Activated CD8-positive, alpha-beta memory T cell treated with anti-CD3 and anti-CD28 coated beads, Interleukin-2, amount 10 ng/mL, durations not matched to agents 7 days and 5 days (primary cell): Measurements from ENCODE around the gene ESR2. TPM values are rescaled to one million over a fixed set of nuclear protein-coding genes. Genes with fewer than 3 reads are reported as not detected.

Source experiments
- ATAC-seq: fragments of 150-1000 bp; cut with Tn5 transposase; one replicate; pipeline ENCODE4 v1.10.0; 2021; ENCODE audit warnings: moderate library complexity
- CTCF ChIA-PET: fragments of 350-600 bp; sonication (Branson Sonifier 250); formaldehyde crosslinking; loops from one replicate; lab custom pipeline; 2021; ENCODE audit warnings: antibody characterized with exemption; lab: Charles Lee
- DNase-seq: peaks from one replicate; pipeline ENCODE4 v3.0.0-alpha.2; 2020
- H3K27ac Mint-ChIP-seq: one replicate; pipeline ENCODE4 v1.8.0; 2021; ENCODE audit warnings: mild to moderate bottlenecking, mixed read lengths
- H3K27me3 Mint-ChIP-seq: one replicate; pipeline ENCODE4 v1.8.0; 2021; ENCODE audit warnings: mixed read lengths
- H3K36me3 Mint-ChIP-seq: one replicate; pipeline ENCODE4 v1.8.0; 2021; ENCODE audit warnings: mild to moderate bottlenecking, mixed read lengths
- H3K4me1 Mint-ChIP-seq: one replicate; pipeline ENCODE4 v1.8.0; 2021; ENCODE audit warnings: mixed read lengths
- H3K4me3 Mint-ChIP-seq: one replicate; pipeline ENCODE4 v1.8.0; 2021; ENCODE audit warnings: mild to moderate bottlenecking, moderate library complexity, mixed read lengths
- H3K9me3 Mint-ChIP-seq: one replicate; pipeline ENCODE4 v1.8.0; 2022; ENCODE audit warnings: low read depth, mixed read lengths
- total RNA-seq, 2 experiments: library from RNA; stranded (reverse); gene quantifications; one replicate each; pipeline ENCODE4 v1.2.3, GENCODE V29; 2021

ESR2 gene
- total RNA-seq, 2 experiments from 2014 or later, result 0.15 to 0.49 TPM

DNA sequence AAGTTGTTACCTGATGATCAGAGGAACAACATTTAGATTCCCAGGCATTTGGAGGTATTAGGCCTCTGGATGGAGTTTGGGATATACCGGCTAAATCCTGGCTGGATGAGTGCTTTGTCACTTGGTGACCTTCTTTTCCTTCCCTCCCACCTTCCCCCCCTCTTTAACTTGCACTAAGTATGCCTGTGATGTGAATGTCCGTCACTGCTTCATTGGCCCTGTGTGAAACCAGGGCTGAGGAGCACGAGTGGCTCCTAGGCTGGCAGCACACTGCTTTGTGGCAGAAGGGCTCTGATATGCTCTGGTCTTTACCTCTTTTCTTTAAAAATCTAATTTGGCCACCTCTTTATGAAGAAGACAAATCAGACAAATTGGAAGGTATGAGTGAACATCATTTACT is 95.7 kb downstream of the ESR2 start:
- no peak for ATAC-seq
- H3K4me1 Mint-ChIP-seq, result peaks cover 9% of the 10 kb centered on the region
- CTCF ChIA-PET, result no interaction called here

DNA sequence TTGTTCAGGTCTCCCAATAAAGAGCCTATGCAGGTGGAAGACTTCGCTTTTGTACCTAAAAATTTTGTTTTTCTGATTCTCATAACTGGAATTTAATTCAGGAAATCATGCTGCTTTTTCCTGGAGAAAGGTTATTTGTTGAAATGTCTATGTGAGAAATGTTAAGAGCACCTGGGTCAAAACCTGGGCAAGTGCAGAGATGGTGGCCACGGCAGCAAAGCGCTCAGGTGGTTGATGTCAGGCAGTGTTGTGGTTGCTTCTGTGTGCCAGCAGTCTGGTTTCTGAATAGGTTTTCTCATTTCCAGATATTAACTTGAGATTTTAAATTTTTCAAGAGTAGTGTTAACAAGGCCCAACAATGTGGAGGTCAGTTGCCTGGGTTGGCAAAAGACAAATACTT is 96.2 kb downstream of the ESR2 start:
- Mint-ChIP-seq H3K4me3 (no peak overlapping the region), H3K27ac (no peak overlapping the region)

More for the DNA sequence above, 95.7 kb downstream of the ESR2 start:
- Mint-ChIP-seq H3K9me3 (no peaks in the 10 kb centered on the region), H3K4me3 (no peak overlapping the region), H3K36me3 (peaks cover 4% of the 10 kb centered on the region), H3K27ac (no peak overlapping the region), H3K27me3 (no peaks in the 10 kb centered on the region)
- DNase-seq, result no peak

DNA sequence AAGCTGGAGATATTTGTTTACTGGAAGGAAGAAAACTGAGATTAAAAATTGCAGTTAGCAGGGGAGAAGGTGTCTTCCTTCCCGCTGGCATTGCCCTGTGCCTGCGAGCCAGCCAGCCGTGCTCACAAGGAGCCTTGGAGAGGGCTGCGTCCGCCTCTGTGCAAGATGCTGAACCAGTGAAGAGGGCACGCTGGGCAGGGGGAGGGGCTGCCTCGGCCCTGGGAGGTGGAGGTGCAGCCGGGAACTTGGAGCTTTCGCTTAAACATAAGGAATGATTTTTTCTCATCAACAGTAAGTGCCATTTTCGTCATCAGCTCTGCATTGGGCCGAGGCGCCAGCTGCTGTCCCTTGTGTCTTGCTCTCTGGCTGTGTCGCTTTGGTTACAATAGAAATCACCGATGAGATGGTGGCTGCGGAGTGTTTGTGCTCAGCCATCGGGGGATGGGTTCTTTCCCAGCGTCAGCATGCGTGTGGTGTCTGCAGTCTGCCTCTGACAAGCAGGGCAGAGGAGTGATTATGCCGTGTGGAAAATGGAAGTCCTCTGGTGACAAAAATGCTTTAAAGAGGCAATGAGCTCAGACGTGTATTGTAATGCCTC is 97.3 kb downstream of the ESR2 start:
- CTCF ChIA-PET, result no interaction called here
- Mint-ChIP-seq H3K36me3 (peaks cover 6% of the 10 kb centered on the region), H3K4me3 (no peak overlapping the region), H3K27ac (no peak overlapping the region), H3K4me1 (peaks cover 9% of the 10 kb centered on the region), H3K9me3 (no peaks in the 10 kb centered on the region), H3K27me3 (no peaks in the 10 kb centered on the region)
- no peak for ATAC-seq
- no peak for DNase-seq

More for the DNA sequence above, 96.2 kb downstream of the ESR2 start:
- no peak for DNase-seq
- Mint-ChIP-seq H3K9me3 (no peaks in the 10 kb centered on the region), H3K27me3 (no peaks in the 10 kb centered on the region), H3K4me1 (peaks cover 9% of the 10 kb centered on the region), H3K36me3 (peaks cover 4% of the 10 kb centered on the region)
- CTCF ChIA-PET, result no interaction called here
- ATAC-seq, result no peak

DNA sequence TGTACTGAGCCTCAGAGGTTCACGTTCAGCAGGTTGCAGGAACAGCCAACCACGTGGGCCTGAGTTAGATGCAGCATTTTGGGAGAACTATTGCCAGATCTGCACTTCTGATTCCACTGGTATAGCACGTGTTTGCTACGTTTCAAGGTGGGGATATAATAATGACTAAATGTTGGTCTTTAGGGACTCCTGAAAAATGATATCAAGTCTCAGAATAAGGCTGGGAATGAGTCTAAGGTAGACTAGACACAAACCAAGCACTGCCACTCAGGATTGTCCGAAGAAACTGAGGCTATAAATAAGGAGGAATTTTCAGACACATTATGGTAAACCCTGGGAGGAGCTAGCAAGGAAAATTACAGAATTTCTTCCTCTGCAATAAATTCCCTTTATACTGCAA is 98.1 kb downstream of the ESR2 start:
- Mint-ChIP-seq H3K36me3 (peaks cover 11% of the 10 kb centered on the region), H3K27ac (no peak overlapping the region), H3K4me1 (peaks cover 9% of the 10 kb centered on the region), H3K9me3 (no peaks in the 10 kb centered on the region), H3K27me3 (no peaks in the 10 kb centered on the region), H3K4me3 (no peak overlapping the region)
- ATAC-seq (no peak), DNase-seq (no peak)
- CTCF ChIA-PET, result interaction anchor here (1.0 kb wide), 1 partner anchor 15 kb away, joined by 3 read pairs; no protein-coding TSS in a partner anchor

DNA sequence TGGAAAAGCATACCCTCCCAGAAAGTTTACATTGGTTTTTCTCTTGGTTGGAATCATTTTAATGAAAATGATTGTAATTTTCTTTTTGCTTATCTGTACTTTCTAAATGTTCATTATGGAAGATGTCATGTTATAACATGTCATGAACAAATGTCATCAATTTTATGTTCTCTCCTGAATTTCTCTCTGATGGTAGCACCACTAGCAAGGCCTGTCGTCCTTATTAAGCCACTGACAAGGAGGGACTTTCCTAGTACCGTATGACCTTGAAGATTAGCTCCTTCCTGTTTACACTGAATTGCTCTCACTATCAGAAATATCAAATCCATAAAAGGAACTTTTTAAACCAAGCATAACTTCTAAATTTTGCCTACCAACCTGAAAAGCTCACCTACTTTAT is 99.0 kb downstream of the ESR2 start:
- no peaks in the 10 kb centered on the region for H3K27me3 Mint-ChIP-seq
- DNase-seq (no peak), ATAC-seq (no peak)
- H3K9me3 Mint-ChIP-seq, result no peaks in the 10 kb centered on the region
- CTCF ChIA-PET, result interaction anchor here (1.0 kb wide), 1 partner anchor 16 kb away, joined by 3 read pairs; no protein-coding TSS in a partner anchor
- H3K36me3 Mint-ChIP-seq, result peaks cover 17% of the 10 kb centered on the region
- H3K4me1 Mint-ChIP-seq, result peaks cover 9% of the 10 kb centered on the region
- no peak overlapping the region for H3K27ac Mint-ChIP-seq
- H3K4me3 Mint-ChIP-seq, result no peak overlapping the region

DNA sequence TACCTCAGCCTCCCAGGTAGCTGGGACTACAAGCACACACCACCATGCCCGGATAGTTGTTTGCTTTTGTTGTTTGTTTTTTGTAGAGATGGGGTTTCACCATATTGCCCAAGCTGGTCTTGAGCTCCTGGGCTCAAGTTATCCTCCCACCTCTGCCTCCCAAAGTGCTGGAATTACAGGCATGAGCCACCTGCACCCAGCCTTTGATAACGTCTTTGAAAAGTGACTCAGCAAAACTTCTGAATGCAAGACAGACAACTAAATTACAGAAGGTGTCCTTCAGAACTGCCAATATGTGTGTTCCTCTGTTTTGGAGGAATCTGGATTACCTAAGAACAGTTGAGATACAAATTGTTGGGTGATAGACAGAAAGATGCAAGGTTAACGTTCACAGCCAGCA is 99.8 kb downstream of the ESR2 start:
- Mint-ChIP-seq H3K27me3 (no peaks in the 10 kb centered on the region), H3K36me3 (peaks cover 20% of the 10 kb centered on the region), H3K4me3 (no peak overlapping the region), H3K27ac (no peak overlapping the region), H3K9me3 (no peaks in the 10 kb centered on the region), H3K4me1 (peaks cover 9% of the 10 kb centered on the region)
- no peak for ATAC-seq
- DNase-seq, result no peak
- CTCF ChIA-PET, result interaction anchor here (1.2 kb wide), 1 partner anchor 64 kb away, joined by 3 read pairs; no protein-coding TSS in a partner anchor

DNA sequence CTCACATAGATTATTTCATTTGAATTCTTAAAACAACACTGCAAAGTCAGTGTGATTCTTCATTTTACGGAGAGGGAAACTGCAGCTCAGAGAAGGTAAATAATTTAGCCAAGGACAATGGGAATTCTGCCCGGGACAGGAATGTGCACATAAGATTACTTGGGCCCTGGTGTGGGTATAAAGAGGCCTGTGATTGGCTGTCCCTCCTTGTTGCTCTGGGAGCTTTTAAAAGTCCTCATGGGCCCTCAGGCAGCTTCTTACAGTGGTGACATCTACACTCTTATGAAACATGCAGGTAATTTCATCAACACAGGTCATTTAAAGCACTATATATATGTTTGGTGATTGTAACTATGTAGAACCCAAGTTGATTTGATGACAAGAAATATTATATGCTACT is 100.3 kb downstream of the ESR2 start:
- Mint-ChIP-seq H3K4me3 (no peak overlapping the region), H3K27me3 (no peaks in the 10 kb centered on the region), H3K27ac (no peak overlapping the region), H3K9me3 (no peaks in the 10 kb centered on the region), H3K36me3 (peaks cover 22% of the 10 kb centered on the region), H3K4me1 (peaks cover 9% of the 10 kb centered on the region)
- DNase-seq, result no peak
- no peak for ATAC-seq
- CTCF ChIA-PET, result interaction anchor here (1.2 kb wide), 1 partner anchor 65 kb away, joined by 3 read pairs; no protein-coding TSS in a partner anchor

DNA sequence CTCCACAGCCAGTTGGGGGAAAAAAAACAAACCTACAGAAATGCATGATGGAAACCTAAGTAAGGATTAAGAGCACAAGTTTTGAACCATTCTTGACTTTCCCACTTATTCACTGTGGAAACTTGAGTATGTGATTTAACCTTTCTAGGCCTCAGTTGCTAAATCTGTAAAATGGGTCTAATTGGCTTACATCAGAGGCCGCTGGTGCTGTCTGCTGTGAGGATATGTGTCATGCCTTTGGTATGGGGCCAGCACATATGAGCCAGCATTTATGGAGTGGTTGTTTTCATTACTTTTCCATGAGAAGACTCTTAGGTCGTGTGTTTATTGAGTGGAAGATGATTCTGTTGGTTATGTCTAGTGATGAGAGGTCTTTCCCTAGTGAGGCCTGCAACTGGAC is 102.4 kb downstream of the ESR2 start:
- DNase-seq (no peak), ATAC-seq (no peak)
- Mint-ChIP-seq H3K27me3 (no peaks in the 10 kb centered on the region), H3K27ac (no peak overlapping the region), H3K36me3 (peaks cover 30% of the 10 kb centered on the region), H3K4me1 (peaks cover 9% of the 10 kb centered on the region), H3K4me3 (no peak overlapping the region), H3K9me3 (no peaks in the 10 kb centered on the region)
- CTCF ChIA-PET, result no interaction called here

DNA sequence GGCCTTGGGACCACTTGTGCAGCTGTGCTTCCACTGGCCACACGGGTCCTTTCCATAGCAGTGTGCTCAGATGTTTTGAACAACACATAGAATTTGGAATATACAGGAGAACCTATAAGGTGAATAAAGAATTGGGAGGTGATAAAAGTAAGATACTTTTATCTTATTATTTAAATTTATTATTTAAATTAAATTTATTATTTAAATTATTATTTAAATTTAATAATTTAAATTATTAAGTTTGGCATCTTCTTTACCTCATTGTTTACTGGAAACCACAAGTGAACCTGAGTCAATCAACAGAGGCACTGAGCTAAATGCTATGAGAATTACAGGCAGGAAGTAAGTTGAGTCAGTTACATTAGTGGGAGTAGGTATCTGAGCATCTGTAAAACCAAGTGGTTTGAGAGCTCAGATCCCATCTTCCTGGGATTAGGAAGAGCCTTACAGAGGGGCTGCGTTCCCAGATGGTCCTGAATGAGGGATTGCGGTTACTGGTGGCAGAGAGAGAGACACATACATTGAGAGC is 103.1 kb downstream of the ESR2 start:
- Mint-ChIP-seq H3K4me1 (peaks cover 9% of the 10 kb centered on the region), H3K27me3 (no peaks in the 10 kb centered on the region), H3K9me3 (no peaks in the 10 kb centered on the region), H3K4me3 (no peak overlapping the region), H3K36me3 (peaks cover 36% of the 10 kb centered on the region), H3K27ac (no peak overlapping the region)
- no peak for ATAC-seq
- CTCF ChIA-PET, result no interaction called here
- no peak for DNase-seq

DNA sequence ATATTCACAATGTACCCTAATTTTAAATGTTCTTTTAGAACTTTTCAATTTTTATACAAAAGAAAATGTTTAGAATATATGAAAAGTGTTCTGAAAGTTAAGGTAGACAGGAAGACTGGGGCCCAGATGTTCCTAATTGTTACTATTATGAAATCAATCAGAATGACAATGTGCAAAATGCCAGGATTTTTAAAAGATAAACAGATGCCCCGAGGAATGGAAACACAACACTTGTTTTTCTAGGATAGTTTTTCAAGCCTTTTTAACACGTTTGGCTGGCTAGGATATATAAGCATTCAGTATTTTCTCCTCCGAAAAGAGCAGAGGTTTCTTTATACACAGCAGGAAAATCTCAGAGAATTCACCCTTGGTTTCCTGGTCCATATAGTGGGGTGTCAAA is 106.8 kb downstream of the ESR2 start:
- Mint-ChIP-seq H3K9me3 (no peaks in the 10 kb centered on the region), H3K36me3 (peaks cover 50% of the 10 kb centered on the region), H3K27me3 (no peaks in the 10 kb centered on the region), H3K27ac (no peak overlapping the region), H3K4me3 (no peak overlapping the region), H3K4me1 (peaks cover 5% of the 10 kb centered on the region)
- DNase-seq (no peak), ATAC-seq (no peak)
- CTCF ChIA-PET, result no interaction called here

DNA sequence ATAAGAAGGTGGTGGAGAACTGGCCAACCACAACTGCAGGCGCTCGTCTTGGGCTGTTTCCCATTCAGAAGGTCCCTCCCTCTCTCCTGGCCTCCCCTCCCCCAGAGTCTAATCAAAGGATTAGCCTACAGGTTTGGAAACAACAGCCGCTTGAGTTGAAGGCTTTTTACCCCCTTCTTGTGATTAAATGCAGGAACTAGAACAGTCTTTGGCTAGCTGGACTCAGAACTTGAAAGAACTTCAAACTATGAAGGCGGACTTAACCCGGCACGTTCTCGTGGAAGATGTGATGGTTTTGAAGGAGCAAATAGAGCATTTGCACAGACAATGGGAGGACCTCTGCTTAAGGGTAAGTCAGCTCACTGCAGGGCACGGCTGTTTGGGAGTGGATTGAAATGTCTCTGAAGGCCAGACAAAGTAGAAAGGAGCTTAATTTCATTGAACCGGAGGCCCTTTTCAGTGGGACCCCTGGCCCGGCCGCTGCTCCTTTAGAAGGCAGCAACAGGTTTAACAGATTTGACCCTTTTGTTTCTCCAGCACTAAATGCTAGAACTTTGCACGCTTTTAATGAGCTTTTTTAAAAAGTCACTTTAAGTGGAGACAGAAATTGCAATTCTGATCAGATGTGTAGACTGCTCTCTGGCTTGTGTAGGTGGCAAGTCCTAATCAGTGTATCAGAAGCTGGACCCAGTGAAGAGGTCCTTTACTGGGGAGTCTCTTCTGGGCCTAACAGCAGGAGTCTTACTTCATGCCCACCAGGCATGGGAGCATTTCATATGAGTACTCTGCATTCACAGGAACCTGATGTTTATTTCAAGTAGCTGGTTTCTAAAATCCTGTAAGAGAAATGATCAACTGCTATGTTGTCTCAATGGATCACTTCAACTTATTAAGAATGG is 107.7 kb downstream of the ESR2 start:
- H3K4me1 Mint-ChIP-seq, result peaks cover 5% of the 10 kb centered on the region
- CTCF ChIA-PET, result interaction anchor here (0.7 to 1.1 kb wide), 2 partner anchors 18 to 49 kb away, joined by 3 read pairs; no protein-coding TSS in a partner anchor

DNA sequence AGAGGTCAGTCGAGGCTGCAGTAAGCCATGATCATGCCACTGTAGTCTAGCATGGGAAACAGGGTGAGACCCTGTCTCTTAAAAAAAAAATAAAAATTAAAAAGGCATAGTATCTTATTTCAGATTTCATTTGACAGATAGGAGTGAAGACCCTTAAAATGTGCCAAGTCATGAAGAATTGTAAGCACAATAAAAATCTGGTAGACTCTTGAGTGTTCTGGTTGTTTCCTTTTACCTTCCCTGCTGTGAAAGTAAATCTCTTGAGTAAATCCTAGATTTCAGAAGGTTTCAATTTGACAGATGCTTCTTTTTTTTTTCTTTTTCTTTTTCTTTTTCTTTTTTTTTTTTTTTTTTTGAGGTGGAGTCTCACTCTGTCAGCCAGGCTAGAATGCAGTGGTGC is 109.0 kb downstream of the ESR2 start:
- H3K4me3 Mint-ChIP-seq, result no peak overlapping the region
- no peak overlapping the region for H3K27ac Mint-ChIP-seq
- ATAC-seq, result no peak
- CTCF ChIA-PET, result interaction anchor here (1.1 kb wide), 1 partner anchor 48 kb away, joined by 3 read pairs; no protein-coding TSS in a partner anchor
- H3K36me3 Mint-ChIP-seq, result peaks cover 50% of the 10 kb centered on the region
- DNase-seq, result no peak
- peaks cover 5% of the 10 kb centered on the region for H3K4me1 Mint-ChIP-seq
- no peaks in the 10 kb centered on the region for H3K27me3 Mint-ChIP-seq
- no peaks in the 10 kb centered on the region for H3K9me3 Mint-ChIP-seq

More for the DNA sequence above, 107.7 kb downstream of the ESR2 start:
- Mint-ChIP-seq H3K4me3 (no peak overlapping the region), H3K27ac (no peak overlapping the region), H3K36me3 (peaks cover 54% of the 10 kb centered on the region), H3K27me3 (no peaks in the 10 kb centered on the region), H3K9me3 (no peaks in the 10 kb centered on the region)
- DNase-seq (no peak), ATAC-seq (no peak)

DNA sequence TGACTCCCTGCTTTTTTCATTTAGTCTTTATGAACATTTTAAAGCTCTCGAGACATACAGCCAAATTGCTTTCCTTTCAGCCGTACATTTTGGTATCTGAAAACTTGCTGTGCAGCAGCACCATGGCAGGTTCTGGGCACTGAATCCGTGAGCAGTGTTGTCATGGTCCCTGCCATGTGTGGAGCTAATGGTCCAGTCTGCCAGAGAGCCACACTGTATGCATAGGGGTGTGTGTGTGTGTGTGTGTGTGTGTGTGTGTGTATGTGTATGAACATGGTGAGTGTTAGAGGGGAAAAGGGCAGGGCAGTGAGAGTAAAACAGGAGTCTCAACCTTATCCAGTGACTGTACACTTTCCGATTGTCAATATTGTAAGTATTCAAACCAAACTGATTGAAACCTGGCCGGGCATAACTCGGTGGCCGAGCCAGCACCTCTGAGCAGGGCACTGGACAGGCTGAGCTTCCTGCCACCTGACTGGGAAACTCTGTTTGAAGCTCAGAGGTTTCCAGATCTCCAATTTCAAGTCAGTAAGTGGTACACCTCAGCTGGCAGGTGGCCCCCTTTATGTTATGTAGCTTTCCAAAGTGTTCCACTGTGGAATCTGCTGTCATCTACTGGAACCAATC is 110.0 kb downstream of the ESR2 start:
- Mint-ChIP-seq H3K27me3 (no peaks in the 10 kb centered on the region), H3K9me3 (no peaks in the 10 kb centered on the region), H3K4me3 (no peak overlapping the region), H3K4me1 (peaks cover 5% of the 10 kb centered on the region), H3K36me3 (peaks cover 50% of the 10 kb centered on the region), H3K27ac (no peak overlapping the region)
- DNase-seq (no peak), ATAC-seq (no peak)
- CTCF ChIA-PET, result interaction anchor here (1.6 kb wide), 1 partner anchor 111 kb away, joined by 5 read pairs; the partner anchor contains the start of gene ESR2
